ENCODE results near the gene SLC39A8.

SLC39A8 gene

DNA sequence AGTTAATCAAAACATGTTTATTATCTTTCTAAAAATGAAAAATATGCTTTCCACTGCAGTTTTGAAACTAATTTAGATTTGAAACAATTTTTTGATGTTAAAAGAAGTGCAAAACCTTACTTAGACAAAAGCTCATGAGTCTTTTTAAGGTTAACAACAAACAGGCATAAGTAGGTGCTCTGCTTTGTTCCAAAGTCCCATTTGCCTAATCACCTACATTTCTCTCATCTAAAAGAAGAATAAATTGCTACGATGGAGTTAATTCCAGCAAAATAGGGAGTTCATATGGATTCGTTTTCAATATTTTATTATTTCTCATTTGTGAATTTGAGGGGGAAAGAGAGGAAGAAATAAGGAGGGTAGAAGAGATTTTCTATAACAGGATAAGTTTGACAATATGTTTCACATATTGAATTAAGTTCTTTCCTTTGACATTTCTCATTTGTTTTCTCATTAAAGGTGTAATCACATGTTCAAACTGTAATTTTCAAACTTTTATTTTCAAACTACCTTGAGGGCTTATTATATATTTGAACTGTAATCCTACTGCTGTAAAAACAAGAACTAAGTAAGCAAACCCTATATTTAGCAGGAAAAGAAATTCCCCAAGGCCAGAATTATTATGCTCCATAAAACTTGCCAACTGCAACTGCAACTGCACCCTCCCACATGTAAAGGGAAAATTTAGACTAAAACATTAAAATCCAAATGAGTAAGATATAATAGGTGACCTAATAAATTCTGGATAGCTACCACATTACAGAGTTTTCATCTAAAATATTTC, 9.6 kb upstream of the SLC39A8 start:
- Histone ChIP-seq H3K4me2 (ENCODE audit: low read length) (no peak overlapping the region), H3K79me2 (ENCODE audit: low read length) (no peaks in the 10 kb centered on the region), H2AFZ (ENCODE audit: low read depth, low read length) (no peak overlapping the region), H3K4me3 (ENCODE audit: low read length) (no peak overlapping the region), H3K9ac (ENCODE audit: low read length) (no peak overlapping the region), H3K4me1 (ENCODE audit: low read length) (no peaks in the 10 kb centered on the region), H3K27ac (ENCODE audit: low read length) (no peak overlapping the region), H4K20me1 (ENCODE audit: insufficient read depth, low read length) (no peaks in the 10 kb centered on the region), H3K36me3 (replicated peaks; ENCODE audit: low read depth, low read length) (no peaks in the 10 kb centered on the region), H3K9me3 (ENCODE audit: insufficient read depth, low read length) (no peaks in the 10 kb centered on the region), H3K27me3 (ENCODE audit: low read depth, low read length) (peaks cover 6% of the 10 kb centered on the region)
- TF ChIP-seq, protein P1, sequence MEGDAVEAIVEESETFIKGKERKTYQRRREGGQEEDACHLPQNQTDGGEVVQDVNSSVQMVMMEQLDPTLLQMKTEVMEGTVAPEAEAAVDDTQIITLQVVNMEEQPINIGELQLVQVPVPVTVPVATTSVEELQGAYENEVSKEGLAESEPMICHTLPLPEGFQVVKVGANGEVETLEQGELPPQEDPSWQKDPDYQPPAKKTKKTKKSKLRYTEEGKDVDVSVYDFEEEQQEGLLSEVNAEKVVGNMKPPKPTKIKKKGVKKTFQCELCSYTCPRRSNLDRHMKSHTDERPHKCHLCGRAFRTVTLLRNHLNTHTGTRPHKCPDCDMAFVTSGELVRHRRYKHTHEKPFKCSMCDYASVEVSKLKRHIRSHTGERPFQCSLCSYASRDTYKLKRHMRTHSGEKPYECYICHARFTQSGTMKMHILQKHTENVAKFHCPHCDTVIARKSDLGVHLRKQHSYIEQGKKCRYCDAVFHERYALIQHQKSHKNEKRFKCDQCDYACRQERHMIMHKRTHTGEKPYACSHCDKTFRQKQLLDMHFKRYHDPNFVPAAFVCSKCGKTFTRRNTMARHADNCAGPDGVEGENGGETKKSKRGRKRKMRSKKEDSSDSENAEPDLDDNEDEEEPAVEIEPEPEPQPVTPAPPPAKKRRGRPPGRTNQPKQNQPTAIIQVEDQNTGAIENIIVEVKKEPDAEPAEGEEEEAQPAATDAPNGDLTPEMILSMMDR (IDR thresholded peaks at IDR 0.05; ENCODE audit: low read depth, low read length), result no peak
- TF ChIP-seq EZH2phosphoT487 (IDR thresholded peaks at IDR 0.05; ENCODE audit: low read depth), result no peak

- no peak overlapping the region for H3K4me2 ChIP-seq (ENCODE audit: low read length)
- no peaks in the 10 kb centered on the region for H3K4me1 ChIP-seq (ENCODE audit: low read length)
- no peaks in the 10 kb centered on the region for H3K36me3 ChIP-seq (replicated peaks; ENCODE audit: low read depth, low read length)
- TF ChIP-seq, protein P1 (IDR thresholded peaks at IDR 0.05; ENCODE audit: low read depth, low read length), result no peak
- no peak for TF ChIP-seq EZH2phosphoT487 (IDR thresholded peaks at IDR 0.05; ENCODE audit: low read depth)
- no peak overlapping the region for H3K9ac ChIP-seq (ENCODE audit: low read length)
- H3K9me3 ChIP-seq (ENCODE audit: insufficient read depth, low read length), result no peaks in the 10 kb centered on the region
- H3K79me2 ChIP-seq (ENCODE audit: low read length), result no peaks in the 10 kb centered on the region
- H2AFZ ChIP-seq (ENCODE audit: low read depth, low read length), result no peak overlapping the region
- H3K27ac ChIP-seq (ENCODE audit: low read length), result no peak overlapping the region
- peaks cover 6% of the 10 kb centered on the region for H3K27me3 ChIP-seq (ENCODE audit: low read depth, low read length)
- no peaks in the 10 kb centered on the region for H4K20me1 ChIP-seq (ENCODE audit: insufficient read depth, low read length)
- no peak overlapping the region for H3K4me3 ChIP-seq (ENCODE audit: low read length)
Measured at GRCh38 chr4:102352781-102353180, 7.5 kb upstream of the SLC39A8 start.

- Histone ChIP-seq H3K27me3 (ENCODE audit: low read depth, low read length) (peaks cover 10% of the 10 kb centered on the region), H3K4me3 (ENCODE audit: low read length) (no peak overlapping the region), H3K27ac (ENCODE audit: low read length) (no peak overlapping the region), H4K20me1 (ENCODE audit: insufficient read depth, low read length) (no peaks in the 10 kb centered on the region), H3K9ac (ENCODE audit: low read length) (no peak overlapping the region), H3K79me2 (ENCODE audit: low read length) (no peaks in the 10 kb centered on the region), H3K4me1 (ENCODE audit: low read length) (peaks cover 7% of the 10 kb centered on the region), H3K4me2 (ENCODE audit: low read length) (no peak overlapping the region), H3K36me3 (replicated peaks; ENCODE audit: low read depth, low read length) (no peaks in the 10 kb centered on the region), H2AFZ (ENCODE audit: low read depth, low read length) (no peak overlapping the region), H3K9me3 (ENCODE audit: insufficient read depth, low read length) (no peaks in the 10 kb centered on the region)
- TF ChIP-seq, protein P1 (IDR thresholded peaks at IDR 0.05; ENCODE audit: low read depth, low read length), result no peak
- no peak for TF ChIP-seq EZH2phosphoT487 (IDR thresholded peaks at IDR 0.05; ENCODE audit: low read depth)
Measured at GRCh38 chr4:102350634-102351033, 5.4 kb upstream of the SLC39A8 start.

DNA sequence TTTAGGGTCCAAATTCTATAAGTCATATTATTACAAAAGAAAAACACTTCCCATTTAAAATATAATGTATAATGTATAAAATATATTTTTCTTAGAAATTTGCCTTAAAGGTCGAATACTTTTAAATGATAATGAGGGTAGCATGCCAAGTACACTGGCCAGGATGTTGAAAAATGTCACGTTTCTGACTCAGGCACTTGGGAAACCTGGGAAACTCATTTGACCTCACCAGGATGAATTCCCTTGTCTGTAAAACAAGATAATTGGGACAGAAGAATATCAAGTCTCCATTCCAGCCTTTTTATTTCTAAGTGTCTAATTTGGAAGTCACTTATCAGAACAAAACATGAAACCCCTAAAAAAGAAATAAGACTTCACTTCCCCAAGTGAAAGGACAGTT, 3.4 kb upstream of the SLC39A8 start:
- no peak overlapping the region for H2AFZ ChIP-seq (ENCODE audit: low read depth, low read length)
- no peaks in the 10 kb centered on the region for H3K9me3 ChIP-seq (ENCODE audit: insufficient read depth, low read length)
- H3K4me2 ChIP-seq (ENCODE audit: low read length), result no peak overlapping the region
- TF ChIP-seq, protein P1 (IDR thresholded peaks at IDR 0.05; ENCODE audit: low read depth, low read length), result no peak
- no peak for TF ChIP-seq EZH2phosphoT487 (IDR thresholded peaks at IDR 0.05; ENCODE audit: low read depth)
- H3K4me1 ChIP-seq (ENCODE audit: low read length), result peaks cover 9% of the 10 kb centered on the region
- no peaks in the 10 kb centered on the region for H3K36me3 ChIP-seq (replicated peaks; ENCODE audit: low read depth, low read length)
- H3K9ac ChIP-seq (ENCODE audit: low read length), result no peak overlapping the region
- H3K79me2 ChIP-seq (ENCODE audit: low read length), result no peaks in the 10 kb centered on the region
- no peak overlapping the region for H3K27ac ChIP-seq (ENCODE audit: low read length)
- no peaks in the 10 kb centered on the region for H4K20me1 ChIP-seq (ENCODE audit: insufficient read depth, low read length)
- H3K4me3 ChIP-seq (ENCODE audit: low read length), result no peak overlapping the region
- peaks cover 11% of the 10 kb centered on the region for H3K27me3 ChIP-seq (ENCODE audit: low read depth, low read length)

Measured in OCI-LY3 (cell line).